ENCODE results near the gene HIVEP1.

GRCh38 chr6:12029979-12030737, 18.0 kb downstream of the HIVEP1 start:
- TF ChIP-seq, protein P1, sequence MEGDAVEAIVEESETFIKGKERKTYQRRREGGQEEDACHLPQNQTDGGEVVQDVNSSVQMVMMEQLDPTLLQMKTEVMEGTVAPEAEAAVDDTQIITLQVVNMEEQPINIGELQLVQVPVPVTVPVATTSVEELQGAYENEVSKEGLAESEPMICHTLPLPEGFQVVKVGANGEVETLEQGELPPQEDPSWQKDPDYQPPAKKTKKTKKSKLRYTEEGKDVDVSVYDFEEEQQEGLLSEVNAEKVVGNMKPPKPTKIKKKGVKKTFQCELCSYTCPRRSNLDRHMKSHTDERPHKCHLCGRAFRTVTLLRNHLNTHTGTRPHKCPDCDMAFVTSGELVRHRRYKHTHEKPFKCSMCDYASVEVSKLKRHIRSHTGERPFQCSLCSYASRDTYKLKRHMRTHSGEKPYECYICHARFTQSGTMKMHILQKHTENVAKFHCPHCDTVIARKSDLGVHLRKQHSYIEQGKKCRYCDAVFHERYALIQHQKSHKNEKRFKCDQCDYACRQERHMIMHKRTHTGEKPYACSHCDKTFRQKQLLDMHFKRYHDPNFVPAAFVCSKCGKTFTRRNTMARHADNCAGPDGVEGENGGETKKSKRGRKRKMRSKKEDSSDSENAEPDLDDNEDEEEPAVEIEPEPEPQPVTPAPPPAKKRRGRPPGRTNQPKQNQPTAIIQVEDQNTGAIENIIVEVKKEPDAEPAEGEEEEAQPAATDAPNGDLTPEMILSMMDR (IDR thresholded peaks at IDR 0.05): no peak
- TF ChIP-seq SIN3A (IDR thresholded peaks at IDR 0.05; ENCODE audit: borderline replicate concordance, insufficient read depth, low read depth, low read length): no peak
- TF ChIP-seq, protein P2, sequence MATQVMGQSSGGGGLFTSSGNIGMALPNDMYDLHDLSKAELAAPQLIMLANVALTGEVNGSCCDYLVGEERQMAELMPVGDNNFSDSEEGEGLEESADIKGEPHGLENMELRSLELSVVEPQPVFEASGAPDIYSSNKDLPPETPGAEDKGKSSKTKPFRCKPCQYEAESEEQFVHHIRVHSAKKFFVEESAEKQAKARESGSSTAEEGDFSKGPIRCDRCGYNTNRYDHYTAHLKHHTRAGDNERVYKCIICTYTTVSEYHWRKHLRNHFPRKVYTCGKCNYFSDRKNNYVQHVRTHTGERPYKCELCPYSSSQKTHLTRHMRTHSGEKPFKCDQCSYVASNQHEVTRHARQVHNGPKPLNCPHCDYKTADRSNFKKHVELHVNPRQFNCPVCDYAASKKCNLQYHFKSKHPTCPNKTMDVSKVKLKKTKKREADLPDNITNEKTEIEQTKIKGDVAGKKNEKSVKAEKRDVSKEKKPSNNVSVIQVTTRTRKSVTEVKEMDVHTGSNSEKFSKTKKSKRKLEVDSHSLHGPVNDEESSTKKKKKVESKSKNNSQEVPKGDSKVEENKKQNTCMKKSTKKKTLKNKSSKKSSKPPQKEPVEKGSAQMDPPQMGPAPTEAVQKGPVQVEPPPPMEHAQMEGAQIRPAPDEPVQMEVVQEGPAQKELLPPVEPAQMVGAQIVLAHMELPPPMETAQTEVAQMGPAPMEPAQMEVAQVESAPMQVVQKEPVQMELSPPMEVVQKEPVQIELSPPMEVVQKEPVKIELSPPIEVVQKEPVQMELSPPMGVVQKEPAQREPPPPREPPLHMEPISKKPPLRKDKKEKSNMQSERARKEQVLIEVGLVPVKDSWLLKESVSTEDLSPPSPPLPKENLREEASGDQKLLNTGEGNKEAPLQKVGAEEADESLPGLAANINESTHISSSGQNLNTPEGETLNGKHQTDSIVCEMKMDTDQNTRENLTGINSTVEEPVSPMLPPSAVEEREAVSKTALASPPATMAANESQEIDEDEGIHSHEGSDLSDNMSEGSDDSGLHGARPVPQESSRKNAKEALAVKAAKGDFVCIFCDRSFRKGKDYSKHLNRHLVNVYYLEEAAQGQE (IDR thresholded peaks at IDR 0.05; ENCODE audit: insufficient read depth in 1 of 2, low read depth in 2 of 2, low read length in 1 of 2): no peak
- TF ChIP-seq POLR2AphosphoS5 (IDR thresholded peaks at IDR 0.05; ENCODE audit: low read depth, low read length): no peak
- TF ChIP-seq TCF7L2 (IDR thresholded peaks at IDR 0.05; ENCODE audit: low read depth, low read length): no peak

Measured in Panc1 (cell line).